OCI-LY7 (cell line): Measurements from ENCODE around the gene SRD5A2.

Experiments
- CTCF ChIP-seq: fragments of 200-600 bp; sonication (generic); conservative IDR thresholded peaks from 2 replicates; pipeline ENCODE4 v1.5.1; 2014; ENCODE audit warnings: mild to moderate bottlenecking, antibody characterized with exemption, low read length, moderate library complexity, mixed read lengths
- EZH2phosphoT487 ChIP-seq: fragments of 200-600 bp; sonication (generic); IDR thresholded peaks from 2 replicates; pipeline ENCODE4 v1.6.1; 2018; ENCODE audit warnings: low read depth, borderline replicate concordance, mild to moderate bottlenecking, mixed run types, antibody characterized with exemption, low read length, moderate library complexity, mixed read lengths

GRCh38 chr2:31535768-31536167 is 45.0 kb downstream of the SRD5A2 start:
- no peak for TF ChIP-seq CTCF
- TF ChIP-seq EZH2phosphoT487, result no peak
